ENCODE results near the gene OAT. TPM values are rescaled to one million over a fixed set of nuclear protein-coding genes. Genes with fewer than 3 reads are reported as not detected.

The OAT gene
- total and polyA plus RNA-seq, 2 donors (not counting 3 experiments of a cell fraction or from before 2014, with no cell fraction given) = 69.9 to 90.8 TPM

DNA sequence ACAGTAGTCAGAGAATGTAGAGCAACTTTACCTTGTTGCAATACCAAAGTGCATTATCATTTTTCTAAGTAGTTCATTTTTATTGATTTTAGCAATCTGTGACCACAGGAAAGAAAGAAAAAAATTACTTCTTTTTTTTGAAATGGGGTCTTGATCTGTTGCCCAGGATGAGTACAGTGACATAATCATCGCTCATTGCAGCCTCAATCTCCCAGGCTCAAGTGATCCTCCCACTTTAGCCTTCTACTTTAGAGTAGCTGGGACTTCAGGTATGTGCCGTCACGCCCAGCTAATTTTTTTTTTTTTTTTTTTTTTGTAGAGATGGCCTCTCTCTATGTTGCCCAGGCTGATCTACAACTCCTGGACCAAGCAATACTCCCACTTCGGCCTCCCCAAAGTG lies 11.4 kb upstream of the OAT start:
- Histone ChIP-seq H3K27ac (ENCODE audit: insufficient read depth, low read depth, low read length) (no peak overlapping the region), H3K4me2 (ENCODE audit: insufficient read depth, low read length) (no peak overlapping the region), H3K9me1 (replicated peaks; ENCODE audit: control insufficient read depth, extremely low read depth, insufficient read depth, low read length) (no peaks in the 10 kb centered on the region), H2AFZ (ENCODE audit: low read depth, low read length) (no peak overlapping the region), H3K9me3 (replicated peaks; ENCODE audit: control insufficient read depth, insufficient read depth, low read length) (no peaks in the 10 kb centered on the region), H3K4me1 (ENCODE audit: control insufficient read depth, extremely low read depth, insufficient read depth, low read length) (no peaks in the 10 kb centered on the region), H3K9ac (replicated peaks; ENCODE audit: extremely low read depth, insufficient read depth, low read length) (no peak overlapping the region), H4K20me1 (replicated peaks; ENCODE audit: control insufficient read depth, extremely low read depth, insufficient read depth, low read length) (no peaks in the 10 kb centered on the region), H3K36me3 (ENCODE audit: control insufficient read depth in 2 of 2, extremely low read depth in 1 of 2, insufficient read depth in 2 of 2, low read length in 2 of 2) (no peaks in the 10 kb centered on the region), H3K79me2 (ENCODE audit: control insufficient read depth, insufficient read depth, low read length) (no peaks in the 10 kb centered on the region), H3K4me3 (replicated peaks in 1 of 3; ENCODE audit: insufficient read depth in 1 of 3, low read depth in 1 of 3, low read length in 3 of 3) (no peak overlapping the region), H3K27me3 (ENCODE audit: control insufficient read depth in 2 of 2, insufficient read depth in 2 of 2, low read length in 2 of 2) (peaks cover 2 to 7% of the 10 kb centered on the region in 2 experiments)
- dilution Hi-C loops (cut with MboI; ENCODE audit: extremely low pct_ligation_motif_present, low sequenced_read_pairs) (no loop called here), intact Hi-C loops (cut with micrococcal nuclease) (no loop called here)
- DNase-seq (ENCODE audit: low read depth, low spot score) = no peak
- ChIA-PET CTCF (no interaction called here), POLR2A (no interaction called here)
- TF ChIP-seq POLR2AphosphoS5 (IDR thresholded peaks at IDR 0.05; ENCODE audit: insufficient read depth, low read depth, low read length) (no peak), GATA2 (IDR thresholded peaks at IDR 0.05; ENCODE audit: insufficient read depth, insufficient read length, low read depth, low read length) (no peak), EZH2 (IDR thresholded peaks at IDR 0.05; ENCODE audit: borderline replicate concordance, low read depth, low read length, severe bottlenecking) (no peak), POLR2A (IDR thresholded peaks at IDR 0.05; ENCODE audit: low read depth, low read length) (no peak), MYC (IDR thresholded peaks at IDR 0.05; ENCODE audit: low read depth, low read length) (no peak), JUN (IDR thresholded peaks at IDR 0.05; ENCODE audit: borderline replicate concordance, insufficient read depth, insufficient read length, low read depth) (no peak), FOS (IDR thresholded peaks at IDR 0.05; ENCODE audit: borderline replicate concordance, insufficient read depth, low read length) (no peak)
- TF ChIP-seq, protein P1, sequence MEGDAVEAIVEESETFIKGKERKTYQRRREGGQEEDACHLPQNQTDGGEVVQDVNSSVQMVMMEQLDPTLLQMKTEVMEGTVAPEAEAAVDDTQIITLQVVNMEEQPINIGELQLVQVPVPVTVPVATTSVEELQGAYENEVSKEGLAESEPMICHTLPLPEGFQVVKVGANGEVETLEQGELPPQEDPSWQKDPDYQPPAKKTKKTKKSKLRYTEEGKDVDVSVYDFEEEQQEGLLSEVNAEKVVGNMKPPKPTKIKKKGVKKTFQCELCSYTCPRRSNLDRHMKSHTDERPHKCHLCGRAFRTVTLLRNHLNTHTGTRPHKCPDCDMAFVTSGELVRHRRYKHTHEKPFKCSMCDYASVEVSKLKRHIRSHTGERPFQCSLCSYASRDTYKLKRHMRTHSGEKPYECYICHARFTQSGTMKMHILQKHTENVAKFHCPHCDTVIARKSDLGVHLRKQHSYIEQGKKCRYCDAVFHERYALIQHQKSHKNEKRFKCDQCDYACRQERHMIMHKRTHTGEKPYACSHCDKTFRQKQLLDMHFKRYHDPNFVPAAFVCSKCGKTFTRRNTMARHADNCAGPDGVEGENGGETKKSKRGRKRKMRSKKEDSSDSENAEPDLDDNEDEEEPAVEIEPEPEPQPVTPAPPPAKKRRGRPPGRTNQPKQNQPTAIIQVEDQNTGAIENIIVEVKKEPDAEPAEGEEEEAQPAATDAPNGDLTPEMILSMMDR (IDR thresholded peaks at IDR 0.05; ENCODE audit: extremely low read depth in 1 of 2, insufficient read depth in 1 of 2, low read depth in 1 of 2, low read length in 2 of 2) = no peak
- TF ChIP-seq, protein P2, sequence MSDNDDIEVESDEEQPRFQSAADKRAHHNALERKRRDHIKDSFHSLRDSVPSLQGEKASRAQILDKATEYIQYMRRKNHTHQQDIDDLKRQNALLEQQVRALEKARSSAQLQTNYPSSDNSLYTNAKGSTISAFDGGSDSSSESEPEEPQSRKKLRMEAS (IDR thresholded peaks at IDR 0.05; ENCODE audit: insufficient read depth, insufficient read length) = no peak
- no TSS peak for BruUV-seq (replicated peaks)
- FAIRE-seq = no peak
